ENCODE results near the gene DNAI2. TPM values are rescaled to one million over a fixed set of nuclear protein-coding genes. Genes with fewer than 3 reads are reported as not detected.
A peak's percentile ranks its signal among the peaks of the same experiment; 100 is the strongest.

Gene DNAI2
- total RNA-seq, 4 donors from 2014 or later: 0.13 TPM; not detected in 3

DNA sequence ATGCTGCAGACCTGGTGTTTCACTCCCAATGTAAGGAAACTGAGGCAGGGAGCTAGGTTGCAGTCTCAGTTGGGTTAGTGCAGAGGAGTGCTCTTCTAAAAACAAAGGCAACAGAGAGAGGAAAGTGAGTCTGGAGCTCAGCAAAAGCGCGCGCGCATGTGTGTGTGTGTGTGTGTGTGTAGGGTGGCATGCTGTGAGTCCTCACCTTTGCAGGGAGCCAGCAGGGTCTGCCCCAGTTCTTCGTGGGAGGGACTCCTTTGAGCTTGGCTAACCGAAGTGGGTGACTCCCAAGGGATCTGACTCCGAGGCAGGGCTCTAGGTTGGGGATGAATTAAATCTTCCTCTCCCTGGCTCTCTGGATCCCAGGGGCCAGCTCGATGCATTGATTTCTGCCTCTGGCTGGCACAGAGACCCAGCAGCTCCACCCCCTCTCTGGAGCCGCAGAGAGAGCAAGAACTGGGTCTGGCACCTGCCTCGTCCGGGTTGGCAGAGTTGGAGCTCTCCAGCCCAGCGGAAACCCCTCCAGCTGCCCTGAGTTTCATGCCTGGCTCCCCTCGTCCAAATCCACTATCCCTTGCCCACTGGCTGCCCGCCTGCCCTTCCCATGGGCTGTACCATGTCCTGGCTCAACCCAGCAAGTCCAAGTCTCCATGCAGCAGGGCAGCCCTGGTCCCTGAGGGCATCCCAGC, 88.9 kb downstream of the DNAI2 start:
- intact Hi-C loops (cut with DNase I): loop anchor here (5.0 kb wide), 1 partner anchor 156 kb away; no protein-coding TSS in a partner anchor
- Histone ChIP-seq H3K9me3 (no peaks in the 10 kb centered on the region), H3K27ac (no peak overlapping the region), H3K4me3 (replicated peaks in 1 of 3) (no peak overlapping the region), H3K36me3 (no peaks in the 10 kb centered on the region), H3K27me3 (no peaks in the 10 kb centered on the region), H3K4me1 (peaks cover 20 to 22% of the 10 kb centered on the region in 2 donors)
- DNase-seq: peak; percentile 91
- no peak for TF ChIP-seq POLR2A (IDR thresholded peaks at IDR 0.05)
- TF ChIP-seq, protein P1, sequence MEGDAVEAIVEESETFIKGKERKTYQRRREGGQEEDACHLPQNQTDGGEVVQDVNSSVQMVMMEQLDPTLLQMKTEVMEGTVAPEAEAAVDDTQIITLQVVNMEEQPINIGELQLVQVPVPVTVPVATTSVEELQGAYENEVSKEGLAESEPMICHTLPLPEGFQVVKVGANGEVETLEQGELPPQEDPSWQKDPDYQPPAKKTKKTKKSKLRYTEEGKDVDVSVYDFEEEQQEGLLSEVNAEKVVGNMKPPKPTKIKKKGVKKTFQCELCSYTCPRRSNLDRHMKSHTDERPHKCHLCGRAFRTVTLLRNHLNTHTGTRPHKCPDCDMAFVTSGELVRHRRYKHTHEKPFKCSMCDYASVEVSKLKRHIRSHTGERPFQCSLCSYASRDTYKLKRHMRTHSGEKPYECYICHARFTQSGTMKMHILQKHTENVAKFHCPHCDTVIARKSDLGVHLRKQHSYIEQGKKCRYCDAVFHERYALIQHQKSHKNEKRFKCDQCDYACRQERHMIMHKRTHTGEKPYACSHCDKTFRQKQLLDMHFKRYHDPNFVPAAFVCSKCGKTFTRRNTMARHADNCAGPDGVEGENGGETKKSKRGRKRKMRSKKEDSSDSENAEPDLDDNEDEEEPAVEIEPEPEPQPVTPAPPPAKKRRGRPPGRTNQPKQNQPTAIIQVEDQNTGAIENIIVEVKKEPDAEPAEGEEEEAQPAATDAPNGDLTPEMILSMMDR (IDR thresholded peaks at IDR 0.05): no peak
- WGBS, 2 donors: 27 to 29% methylated on average over 13 of the region's 14 CpGs

Other genes starting within 250 kb of the DNAI2 start
- 100 to 1,000 TPM; 320 to 657 (median 412) TPM for gene RPL38, start 70.6 kb upstream of the DNAI2 start, total RNA-seq
- 10 to 100 TPM; 12.4 to 24.7 (median 18.8) TPM for gene TTYH2, start 60.7 kb upstream of the DNAI2 start, total RNA-seq
- gene KIF19, start 52.0 kb downstream of the DNAI2 start, total RNA-seq: 1 to 10 TPM in 3 of 4 donors, under 1 TPM in 1; 0.94 to 7.7 (median 2.2) TPM
- gene BTBD17, start 87.6 kb downstream of the DNAI2 start, total RNA-seq: under 1 TPM in 2 of 4 donors, not detected in 2; 0.67 to 0.89 TPM
- gene GPR142, start 93.3 kb downstream of the DNAI2 start, total RNA-seq: under 1 TPM in 1 of 4 donors, not detected in 3; 0.67 TPM
- gene GPRC5C, start 157.9 kb downstream of the DNAI2 start, total RNA-seq: 100 to 1,000 TPM in 3 of 4 donors, 10 to 100 TPM in 1; 73.2 to 194 (median 163) TPM
- gene CD300A, start 192.4 kb downstream of the DNAI2 start, total RNA-seq: 1 to 10 TPM in 2 of 4 donors, under 1 TPM in 2; 0.78 to 5.8 (median 2.1) TPM

Data from thyroid gland (tissue), 4 donors.